Stimulated activated CD4-positive, alpha-beta T cell treated with anti-CD3 and anti-CD28 coated beads, TNF-alpha, amount 100 ng/mL, for 4 hours (primary cell): ENCODE measurements around the gene OCA2.
"Not testable (repeated sequence)": the region's sequence is repeated elsewhere in the genome, so short reads cannot be mapped to it uniquely, and the experiment has no call there.

Experiments used
- DNase-seq, 3 experiments: peaks; one replicate each; pipeline ENCODE4 v3.0.0-alpha.2; 2020; ENCODE audit warnings: low read depth in 3 of 3

The OCA2 gene

DNA sequence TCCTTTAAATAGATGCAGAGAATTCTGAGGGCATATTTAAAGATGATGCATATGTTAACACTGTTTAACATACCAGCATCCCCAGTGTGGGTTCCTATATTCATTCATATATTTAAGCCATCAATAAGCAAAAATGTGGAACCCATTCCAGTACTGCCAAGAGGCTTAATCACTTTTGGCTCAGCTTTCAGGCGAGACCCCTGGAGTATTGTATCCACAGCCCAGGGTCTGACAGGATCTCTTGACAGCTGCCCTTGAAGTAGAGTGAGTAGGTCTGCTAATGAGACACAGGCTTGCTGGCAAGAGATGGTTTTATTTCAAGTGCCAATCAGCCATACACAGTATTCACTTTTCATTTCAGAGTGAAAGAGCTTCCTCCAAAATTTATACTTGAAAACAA lies 367.3 kb downstream of the OCA2 start:
- no peak for DNase-seq

DNA sequence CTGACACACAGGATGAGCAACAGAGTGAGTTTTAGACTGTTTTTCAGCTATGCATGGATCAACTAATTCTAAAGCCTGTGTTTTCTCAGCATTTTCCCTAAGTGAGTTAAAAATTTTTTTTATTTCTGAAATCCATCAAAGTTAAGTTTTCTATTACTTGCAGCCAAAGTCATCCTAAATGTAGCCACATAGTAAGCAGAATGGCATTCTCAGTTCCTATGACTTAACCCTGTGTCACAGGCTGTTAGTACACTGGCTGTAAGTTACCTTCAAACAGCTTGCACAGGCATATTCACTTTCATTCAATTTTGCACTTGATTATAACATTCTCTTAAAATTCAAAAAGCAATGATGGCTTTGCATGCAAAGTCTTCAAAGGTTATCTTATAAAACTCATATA lies 368.2 kb downstream of the OCA2 start:
- no peak for DNase-seq

DNA sequence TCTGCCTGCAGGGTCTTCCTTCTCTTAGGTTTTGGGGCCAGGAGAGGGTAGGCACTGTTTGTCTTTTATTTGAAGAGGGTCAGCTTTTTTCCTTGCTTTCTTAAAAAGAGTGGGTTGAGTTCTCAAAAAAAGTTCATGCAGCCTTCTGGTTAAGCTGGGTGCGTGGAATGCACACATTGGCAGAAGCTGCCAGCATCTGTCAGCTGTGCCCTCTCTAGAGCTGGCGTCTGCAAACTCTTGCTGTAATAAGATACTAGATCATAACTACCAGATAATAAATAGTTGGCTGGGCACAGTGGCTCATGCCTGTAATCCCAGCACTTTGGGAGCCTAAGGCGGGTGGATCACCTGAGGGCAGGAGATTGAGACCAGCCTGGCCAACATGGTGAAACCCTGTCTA lies 373.4 kb downstream of the OCA2 start:
- DNase-seq: no peak

DNA sequence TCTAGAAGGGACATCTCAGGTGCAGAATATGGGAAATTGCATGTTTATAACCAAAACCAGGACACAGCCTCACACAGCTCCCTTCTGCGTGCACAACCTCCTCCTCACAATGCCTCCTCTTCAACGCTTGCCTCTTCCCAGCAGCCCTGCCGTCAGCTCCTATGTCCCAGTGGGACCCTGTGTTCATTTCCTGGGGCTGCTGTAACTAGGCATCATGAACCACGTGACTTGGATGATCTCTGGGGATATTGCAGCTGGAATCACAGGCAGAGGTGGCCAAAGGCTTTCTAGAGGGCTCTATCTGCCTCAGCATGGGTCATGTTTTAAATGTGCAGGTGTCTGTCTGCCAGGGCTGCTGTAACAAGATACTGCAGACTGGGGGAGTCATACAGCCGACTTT lies 375.3 kb downstream of the OCA2 start:
- DNase-seq: no peak

DNA sequence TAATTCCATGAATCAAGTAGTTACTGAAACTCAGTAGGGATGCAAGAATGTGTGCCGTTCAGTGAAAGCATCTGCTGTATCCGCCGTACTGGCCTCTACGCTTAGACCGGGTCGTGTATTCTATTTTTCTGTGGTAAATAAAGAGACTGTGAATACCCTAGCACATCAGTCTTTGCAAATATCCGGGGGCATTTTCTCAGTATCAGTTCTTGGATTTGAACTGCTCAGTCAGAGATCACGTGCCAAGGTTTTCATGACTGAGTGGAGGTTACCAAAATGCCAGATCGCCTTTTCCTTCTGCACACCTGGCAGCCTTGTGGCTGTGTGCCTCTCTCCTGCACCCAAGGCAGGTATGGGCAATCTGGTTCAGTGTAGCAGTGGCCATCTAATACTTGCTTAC lies 377.0 kb downstream of the OCA2 start:
- no peak for DNase-seq

DNA sequence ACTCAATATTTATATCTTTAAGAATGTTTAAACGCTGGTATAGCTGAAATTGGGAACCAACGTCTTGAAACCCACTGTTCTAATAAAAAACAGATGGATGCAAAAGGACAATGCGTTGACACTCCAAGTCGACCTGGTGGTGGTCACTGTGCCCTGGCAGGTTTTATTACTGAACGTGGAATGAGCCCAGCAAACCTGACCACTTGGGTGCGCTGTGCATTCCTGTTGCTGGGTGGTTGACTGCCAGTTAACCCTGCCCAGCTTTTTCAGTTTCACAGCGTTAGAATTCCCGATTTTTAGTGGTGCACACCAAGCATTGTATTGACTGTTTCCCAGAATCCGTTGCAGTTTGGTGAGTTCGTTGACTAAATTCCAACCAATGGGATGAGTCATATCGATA lies 384.4 kb downstream of the OCA2 start:
- no peak for DNase-seq

DNA sequence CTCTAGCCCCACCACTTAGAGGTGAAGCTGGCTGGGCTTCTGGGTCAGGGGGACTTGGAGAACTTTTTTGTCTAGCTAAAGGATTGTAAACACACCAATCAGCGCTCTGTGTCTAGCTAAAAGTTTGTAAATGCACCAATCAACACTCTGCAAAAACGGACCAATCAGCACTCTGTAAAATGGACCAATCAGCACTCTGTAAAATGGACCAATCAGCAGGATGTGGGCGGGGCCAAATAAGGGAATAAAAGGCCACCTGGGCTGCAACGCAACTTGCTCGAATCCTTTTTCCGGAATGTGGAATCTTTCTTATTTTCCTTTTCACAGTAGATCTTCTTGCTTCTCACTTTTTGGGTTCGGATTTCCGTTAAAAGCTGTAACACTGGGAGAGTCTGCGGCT lies 385.3 kb downstream of the OCA2 start:
- DNase-seq: not testable (repeated sequence)

DNA sequence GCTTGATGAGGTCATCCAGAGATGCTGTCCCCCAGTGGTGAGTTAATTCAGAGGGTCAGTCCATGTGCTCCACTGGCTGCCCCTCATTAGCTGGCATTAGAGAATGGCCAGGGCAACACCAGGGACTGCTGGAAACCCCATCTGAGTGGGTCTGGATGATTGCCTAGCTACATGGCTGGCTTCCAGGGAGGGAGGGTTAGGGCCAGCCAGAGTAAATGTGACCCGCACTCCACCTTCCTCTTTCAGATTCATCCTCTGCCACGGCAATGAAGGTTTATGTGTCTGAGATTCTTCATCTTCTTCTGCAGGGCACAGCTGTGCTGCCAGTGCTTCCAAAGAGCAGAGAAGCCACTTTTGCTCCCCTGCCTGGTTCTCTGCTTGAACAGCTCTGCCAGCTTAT lies 391.9 kb downstream of the OCA2 start:
- no peak for DNase-seq

DNA sequence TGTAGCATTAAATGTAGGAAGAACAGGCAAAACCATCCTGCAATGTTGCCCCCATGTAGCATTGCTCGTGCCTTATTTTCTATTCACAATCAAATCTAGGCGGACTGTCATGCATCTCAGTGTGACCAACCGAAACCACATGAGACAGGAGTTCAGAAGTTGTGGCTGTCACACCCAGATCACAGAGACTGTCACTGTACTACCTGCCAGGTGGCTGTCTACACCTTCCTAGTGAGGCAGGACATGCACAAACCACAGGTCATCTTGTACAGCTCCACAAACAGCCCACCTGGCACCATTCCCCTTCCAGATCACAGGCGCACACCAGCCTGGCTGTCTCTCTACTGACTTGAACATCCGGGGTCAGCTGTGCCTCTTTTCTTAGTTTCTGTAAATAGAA lies 392.8 kb downstream of the OCA2 start:
- DNase-seq: no peak

DNA sequence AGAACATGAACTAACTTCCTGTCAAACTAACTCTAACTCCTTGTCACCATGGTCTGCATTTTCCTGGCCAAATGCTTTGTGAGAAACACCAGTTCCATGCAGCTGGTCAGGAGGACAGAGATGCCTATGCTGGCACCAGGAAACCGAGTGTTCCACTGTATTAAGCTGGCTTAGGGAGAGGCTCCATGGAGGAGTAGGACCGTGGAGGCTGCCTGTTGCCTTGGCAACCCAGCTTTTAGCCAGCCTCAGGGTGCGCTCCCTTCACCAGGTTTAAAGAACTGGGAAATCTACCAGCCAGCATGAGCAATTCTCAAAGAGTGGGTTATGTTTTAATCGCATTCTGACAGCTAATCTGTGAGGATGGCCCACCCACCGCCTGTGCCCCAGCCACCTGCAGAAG lies 394.1 kb downstream of the OCA2 start:
- no peak for DNase-seq
